Fibroblast of lung (primary cell): Measurements from ENCODE around the gene TMEFF2.

ENCODE experiments used
- EZH2 ChIP-seq: IDR thresholded peaks from 2 replicates; pipeline ENCODE4 v1.5.1; 2012; ENCODE audit warnings: low read length, control low read depth, mild to moderate bottlenecking; ENCODE audit errors: missing control alignments
- TF ChIP-seq, protein P1 (sequence below), 2 donors: IDR thresholded peaks in 1 of 2; conservative IDR thresholded peaks in 1 of 2; 1 replicate in 1 of 2; 2 replicates in 1 of 2; pipeline ENCODE4 v1.5.1; 2011 to 2012; ENCODE audit warnings: low read length in 2 of 2, control low read depth in 1 of 2, inconsistent platforms in 1 of 2, low read depth in 1 of 2, mild to moderate bottlenecking in 1 of 2

DNA sequence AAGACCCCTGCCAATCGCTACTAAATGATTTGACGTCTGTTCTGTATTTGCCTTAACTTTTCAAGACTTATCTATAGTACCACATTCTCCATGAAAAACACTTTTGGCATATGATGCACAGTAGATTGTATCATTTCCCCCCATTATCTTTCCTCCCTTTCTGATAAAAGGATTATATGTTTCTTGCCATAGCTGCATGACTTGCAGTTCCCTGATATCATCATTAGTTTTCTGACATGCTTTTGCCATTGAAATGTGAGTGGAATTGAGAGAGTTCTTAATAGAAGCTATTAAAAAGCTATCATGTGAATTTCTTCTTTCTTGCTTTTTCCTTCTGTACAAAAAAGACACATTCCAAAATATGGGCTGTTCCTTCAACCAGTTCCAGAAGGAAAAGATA, 130.3 kb downstream of the TMEFF2 start:
- TF ChIP-seq, protein P1, sequence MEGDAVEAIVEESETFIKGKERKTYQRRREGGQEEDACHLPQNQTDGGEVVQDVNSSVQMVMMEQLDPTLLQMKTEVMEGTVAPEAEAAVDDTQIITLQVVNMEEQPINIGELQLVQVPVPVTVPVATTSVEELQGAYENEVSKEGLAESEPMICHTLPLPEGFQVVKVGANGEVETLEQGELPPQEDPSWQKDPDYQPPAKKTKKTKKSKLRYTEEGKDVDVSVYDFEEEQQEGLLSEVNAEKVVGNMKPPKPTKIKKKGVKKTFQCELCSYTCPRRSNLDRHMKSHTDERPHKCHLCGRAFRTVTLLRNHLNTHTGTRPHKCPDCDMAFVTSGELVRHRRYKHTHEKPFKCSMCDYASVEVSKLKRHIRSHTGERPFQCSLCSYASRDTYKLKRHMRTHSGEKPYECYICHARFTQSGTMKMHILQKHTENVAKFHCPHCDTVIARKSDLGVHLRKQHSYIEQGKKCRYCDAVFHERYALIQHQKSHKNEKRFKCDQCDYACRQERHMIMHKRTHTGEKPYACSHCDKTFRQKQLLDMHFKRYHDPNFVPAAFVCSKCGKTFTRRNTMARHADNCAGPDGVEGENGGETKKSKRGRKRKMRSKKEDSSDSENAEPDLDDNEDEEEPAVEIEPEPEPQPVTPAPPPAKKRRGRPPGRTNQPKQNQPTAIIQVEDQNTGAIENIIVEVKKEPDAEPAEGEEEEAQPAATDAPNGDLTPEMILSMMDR (conservative IDR thresholded peaks at IDR 0.05 in 1 of 2, IDR thresholded peaks at IDR 0.05 in 1 of 2; ENCODE audit: low read depth in 1 of 2, low read length in 2 of 2) = no peak
- TF ChIP-seq EZH2 = no peak
